GM18520 (cell line): ENCODE results near the gene SMIM28.
"Not testable (repeated sequence)": the region's sequence is repeated elsewhere in the genome, so short reads cannot be mapped to it uniquely, and the experiment has no call there.

Experiments used
- ATAC-seq: cut with Tn5 transposase; IDR thresholded peaks from one replicate; pipeline ENCODE4 v1.9.1; 2021; ENCODE audit not compliant: unreplicated experiment

Gene SMIM28

DNA sequence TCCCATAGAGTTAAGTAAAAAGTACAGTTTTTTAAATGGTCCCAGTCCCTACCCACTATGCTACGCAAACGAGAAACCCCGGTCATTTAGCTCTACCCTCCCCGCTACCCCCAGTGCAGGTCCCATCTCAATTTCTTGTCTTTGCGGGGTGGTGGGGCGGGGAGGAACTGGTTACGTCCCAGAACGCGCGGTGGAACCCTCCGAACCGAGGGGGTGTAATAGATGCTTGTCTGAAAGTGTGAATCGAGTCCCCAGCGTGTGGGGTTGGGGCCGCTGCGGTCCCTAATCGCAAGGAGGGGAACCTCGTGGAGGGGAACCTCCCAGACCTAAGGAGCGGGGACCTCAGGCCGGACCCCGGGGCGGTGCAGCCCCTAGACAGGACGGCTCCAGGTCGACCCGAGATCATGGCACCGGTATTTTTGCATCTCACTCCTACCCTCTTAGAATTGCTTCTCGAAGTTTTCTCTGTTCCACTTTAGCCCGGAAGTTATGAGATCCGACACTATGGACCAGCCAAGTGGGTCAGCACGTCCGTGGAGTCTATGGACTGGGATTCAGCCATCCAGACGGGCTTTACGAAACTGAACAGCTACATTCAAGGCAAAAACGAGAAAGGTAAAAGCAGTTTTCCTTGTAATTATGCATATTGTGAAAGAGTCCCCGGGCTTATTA, 27.1 kb downstream of the SMIM28 start:
- ATAC-seq, result peak; percentile 3

GRCh38 chr6:138405816-138406413, 28.2 kb downstream of the SMIM28 start:
- ATAC-seq, result no peak

- ATAC-seq, result no peak
Measured at GRCh38 chr6:138406443-138406842, 28.7 kb downstream of the SMIM28 start.

GRCh38 chr6:138410048-138410735, 32.5 kb downstream of the SMIM28 start:
- ATAC-seq, result no peak

DNA sequence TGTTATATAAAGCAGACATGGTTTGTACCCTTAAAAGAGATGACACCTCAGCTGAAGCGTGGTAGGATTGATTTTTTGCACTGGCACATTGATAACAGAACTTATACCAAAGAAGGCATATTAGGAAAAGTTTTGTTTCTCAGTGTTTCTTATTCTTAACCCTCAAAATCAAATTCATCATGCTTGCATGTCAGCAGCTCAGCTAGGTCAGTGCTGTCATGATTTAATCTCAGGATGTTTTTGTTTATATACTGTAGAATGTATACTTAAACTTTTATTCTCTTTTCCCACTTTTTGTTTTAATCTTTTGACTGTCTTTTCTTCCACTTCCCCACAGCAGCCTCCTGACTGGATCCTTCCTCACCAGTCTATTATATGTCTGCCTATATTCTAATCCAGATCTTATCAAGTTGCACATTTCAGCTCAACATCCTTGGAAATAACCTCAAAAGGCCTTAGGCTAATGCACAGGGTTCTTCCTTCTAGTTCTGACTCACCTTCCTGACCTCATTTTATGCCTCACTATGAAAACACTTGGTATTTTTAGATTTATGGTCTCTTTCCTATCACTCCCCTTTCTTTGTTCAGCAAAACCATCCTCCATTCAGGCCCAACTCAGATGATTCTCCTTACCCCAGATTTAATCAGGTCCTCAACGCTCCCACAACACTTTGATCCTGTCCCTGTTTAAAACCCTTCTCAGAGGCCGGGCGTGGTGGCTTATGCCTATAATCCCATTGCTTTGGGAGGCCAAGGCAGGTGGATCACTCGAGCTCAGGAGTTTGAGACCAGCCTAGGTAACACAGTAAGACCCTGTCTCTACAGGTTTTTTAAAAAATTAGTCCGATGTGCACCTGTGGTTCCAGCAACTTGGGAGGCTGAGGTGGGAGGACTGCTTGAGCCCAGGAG, 33.5 kb downstream of the SMIM28 start:
- peak; percentile 79 for ATAC-seq

GRCh38 chr6:138415125-138415524, 37.4 kb downstream of the SMIM28 start:
- no peak for ATAC-seq

DNA sequence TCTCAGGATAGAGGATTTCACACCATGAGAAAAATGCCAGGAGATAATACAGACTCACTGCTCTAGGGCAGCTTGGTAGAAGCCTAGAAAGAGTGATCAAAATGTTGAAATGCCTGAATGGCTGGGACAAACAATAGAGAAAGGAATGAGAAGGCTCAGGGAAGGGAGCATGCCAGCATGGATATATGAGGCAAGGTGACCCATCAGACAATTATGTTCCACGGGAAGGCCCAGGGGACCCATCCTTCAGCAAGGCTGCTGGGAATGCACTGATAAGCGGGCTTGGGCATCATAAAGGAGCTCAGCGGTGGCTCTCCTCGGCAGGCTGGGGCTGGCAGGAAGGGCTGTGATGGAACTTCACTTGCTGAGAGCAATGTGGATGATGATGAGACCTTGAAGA, 38.5 kb downstream of the SMIM28 start:
- ATAC-seq, result no peak

DNA sequence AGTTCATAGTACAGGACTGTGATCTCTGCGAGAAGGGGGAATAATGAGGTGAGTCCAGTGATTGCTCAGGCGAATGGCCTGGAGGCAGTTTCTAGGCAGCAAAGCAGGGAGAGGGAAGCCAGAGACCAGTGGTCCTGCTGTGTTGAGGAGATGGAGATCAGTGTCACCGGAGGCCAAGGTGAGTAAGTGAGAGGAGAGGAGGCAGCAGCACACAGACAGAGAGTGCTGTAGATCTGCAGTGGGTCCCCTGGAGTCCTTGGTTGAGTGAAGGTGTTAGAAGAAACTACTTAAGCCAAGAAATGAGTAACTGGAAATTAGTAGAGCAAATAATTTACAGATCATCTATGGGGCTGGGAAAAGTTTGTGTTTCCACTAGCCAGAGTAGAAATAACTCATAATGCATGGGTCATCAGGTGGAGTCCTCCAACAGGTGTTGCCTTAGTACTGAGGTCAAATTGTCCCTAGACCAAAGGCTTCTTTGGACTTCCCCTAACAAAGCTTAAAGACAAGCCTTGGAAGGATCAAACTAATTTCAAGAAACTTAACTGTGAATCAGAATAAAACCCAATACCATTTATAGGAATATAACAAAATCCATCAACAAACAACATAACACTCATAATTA, 39.9 kb downstream of the SMIM28 start:
- ATAC-seq, result no peak

- no peak for ATAC-seq
Measured at GRCh38 chr6:138418118-138418742, 40.5 kb downstream of the SMIM28 start.

GRCh38 chr6:138419766-138420165, 42.1 kb downstream of the SMIM28 start:
- ATAC-seq, result no peak

- ATAC-seq, result no peak
Measured at GRCh38 chr6:138420356-138420755, 42.7 kb downstream of the SMIM28 start.

GRCh38 chr6:138421089-138421488, 43.4 kb downstream of the SMIM28 start:
- ATAC-seq, result no peak

GRCh38 chr6:138421608-138422007, 43.9 kb downstream of the SMIM28 start:
- no peak for ATAC-seq

- no peak for ATAC-seq
Measured at GRCh38 chr6:138422861-138423260, 45.2 kb downstream of the SMIM28 start.

- no peak for ATAC-seq
Measured at GRCh38 chr6:138424004-138424904, 46.5 kb downstream of the SMIM28 start.

GRCh38 chr6:138425256-138425655, 47.6 kb downstream of the SMIM28 start:
- not testable (repeated sequence) for ATAC-seq

GRCh38 chr6:138426500-138427123, 48.9 kb downstream of the SMIM28 start:
- ATAC-seq, result no peak

DNA sequence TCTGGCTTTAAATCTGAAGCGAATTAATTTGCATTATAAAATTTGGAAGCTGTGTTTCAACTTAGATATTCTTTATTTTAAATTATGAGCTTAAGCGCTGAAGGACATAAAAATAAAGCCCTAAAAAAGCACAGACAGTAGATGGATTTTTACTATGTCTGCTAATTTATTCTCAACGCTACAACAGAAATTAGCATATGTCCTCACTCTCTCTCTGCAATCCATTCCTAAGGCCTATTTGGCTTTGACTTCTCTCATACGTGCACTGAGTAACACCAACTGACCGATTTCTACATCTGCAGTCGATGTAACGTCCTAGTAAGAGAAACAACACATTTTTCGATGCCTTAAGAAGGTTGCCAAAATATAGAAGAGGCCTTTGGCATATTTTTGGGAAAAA, 50.0 kb downstream of the SMIM28 start:
- ATAC-seq, result no peak
